Measurements from ENCODE around the gene PARD3B. TPM values are rescaled to one million over a fixed set of nuclear protein-coding genes. Genes with fewer than 3 reads are reported as not detected.

Gene PARD3B
- total RNA-seq, 2 donors from 2014 or later, result 0.52 TPM; not detected in 1

DNA sequence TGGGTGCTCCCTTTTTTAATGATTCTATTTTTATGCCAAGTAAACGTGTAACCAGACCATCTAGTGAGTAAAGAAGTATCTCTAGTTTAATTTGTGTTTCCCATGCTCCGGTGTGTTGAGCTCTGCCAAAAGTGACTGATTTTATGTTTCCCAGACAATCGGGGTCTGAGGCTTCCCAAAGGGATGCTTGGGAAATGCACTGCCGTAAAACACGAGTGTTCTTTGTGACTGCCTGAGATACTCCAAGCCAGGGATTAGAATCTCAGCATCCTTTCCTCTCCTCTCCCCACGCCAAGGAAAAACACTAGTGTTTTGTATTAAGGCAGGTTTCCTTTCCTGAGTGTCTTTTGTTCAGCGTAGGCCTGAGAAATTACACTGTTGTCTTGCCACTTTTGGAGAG is 956.6 kb downstream of the PARD3B start:
- H3K4me1 Mint-ChIP-seq (ENCODE audit: low read depth in 2 of 2), result no peaks in the 10 kb centered on the region

DNA sequence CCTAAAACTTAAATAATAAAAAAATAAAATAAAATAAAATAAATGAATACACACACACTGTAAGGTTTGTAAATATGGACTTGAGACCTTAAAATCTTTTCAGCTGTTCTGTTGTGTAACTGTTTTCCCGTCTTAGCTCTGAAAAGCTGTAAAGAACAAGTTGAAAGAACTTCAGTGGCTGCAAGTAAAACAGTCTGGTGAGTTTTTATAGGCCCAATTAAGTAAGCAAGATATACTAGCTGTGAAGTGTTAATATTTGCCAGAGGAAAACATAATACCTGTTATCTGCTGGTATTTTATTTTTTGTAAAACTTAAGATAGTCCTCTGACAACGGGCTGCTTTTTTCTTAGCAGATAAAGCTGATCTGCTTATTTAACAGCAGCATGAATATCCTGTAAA is 960.1 kb downstream of the PARD3B start:
- no peaks in the 10 kb centered on the region for H3K4me1 Mint-ChIP-seq (ENCODE audit: low read depth in 2 of 2)
- ATAC-seq (no peak), DNase-seq (ENCODE audit: low spot score) (no peak)
- H3K27ac Mint-ChIP-seq, result no peak overlapping the region
- H3K36me3 Mint-ChIP-seq, result no peaks in the 10 kb centered on the region
- H3K9me3 Mint-ChIP-seq, result no peaks in the 10 kb centered on the region
- no peak overlapping the region for H3K4me3 Mint-ChIP-seq
- H3K27me3 Mint-ChIP-seq, result no peaks in the 10 kb centered on the region

More for the DNA sequence above, 956.6 kb downstream of the PARD3B start:
- Mint-ChIP-seq H3K27ac (no peak overlapping the region), H3K27me3 (no peaks in the 10 kb centered on the region), H3K4me3 (no peak overlapping the region), H3K9me3 (no peaks in the 10 kb centered on the region), H3K36me3 (no peaks in the 10 kb centered on the region)
- DNase-seq (ENCODE audit: low spot score), result no peak
- no peak for ATAC-seq

DNA sequence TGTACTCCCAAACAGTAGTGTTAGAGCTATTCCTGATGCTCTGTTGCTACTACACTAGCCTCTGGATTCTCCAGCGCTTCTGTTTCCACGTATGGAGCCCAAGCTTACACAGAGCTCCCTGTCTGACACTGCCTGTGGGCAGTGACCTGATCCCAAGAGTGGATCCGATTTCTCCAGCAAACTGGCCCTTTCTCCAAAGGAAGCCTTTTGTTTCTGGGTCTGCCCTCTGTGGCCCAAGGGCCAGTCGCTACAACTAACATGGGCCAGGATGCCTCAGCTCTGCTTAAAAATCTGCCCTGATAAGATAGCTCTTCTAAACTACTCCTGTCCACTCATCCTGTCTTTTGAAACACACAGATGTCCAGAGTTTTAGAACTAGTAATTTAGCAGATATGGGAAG is 964.4 kb downstream of the PARD3B start:
- ATAC-seq (no peak), DNase-seq (ENCODE audit: low spot score) (no peak)
- Mint-ChIP-seq H3K27ac (no peak overlapping the region), H3K36me3 (no peaks in the 10 kb centered on the region), H3K4me3 (no peak overlapping the region), H3K27me3 (no peaks in the 10 kb centered on the region), H3K4me1 (ENCODE audit: low read depth in 2 of 2) (no peaks in the 10 kb centered on the region), H3K9me3 (no peaks in the 10 kb centered on the region)

DNA sequence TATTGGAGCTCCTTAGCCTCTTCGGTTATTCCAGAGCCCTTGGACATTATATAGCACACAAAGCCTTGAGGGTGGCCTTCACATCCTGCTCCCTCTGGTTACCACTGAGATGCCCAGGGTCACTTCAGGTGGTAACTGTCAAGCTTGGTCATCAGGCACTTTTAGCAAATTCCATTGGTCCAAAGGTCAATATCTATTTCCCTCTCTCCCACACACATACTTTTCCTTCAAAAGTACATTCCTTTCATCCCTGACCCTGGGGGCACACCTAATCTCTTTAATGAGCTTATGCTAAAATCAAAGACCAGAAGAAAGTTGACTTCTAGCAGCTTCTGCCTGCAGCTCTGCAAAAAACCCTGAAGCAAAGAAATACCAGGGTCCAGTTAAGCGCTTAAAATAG is 965.1 kb downstream of the PARD3B start:
- Mint-ChIP-seq H3K27ac (no peak overlapping the region), H3K4me3 (no peak overlapping the region), H3K4me1 (ENCODE audit: low read depth in 2 of 2) (no peaks in the 10 kb centered on the region), H3K9me3 (no peaks in the 10 kb centered on the region), H3K27me3 (no peaks in the 10 kb centered on the region), H3K36me3 (no peaks in the 10 kb centered on the region)
- DNase-seq (ENCODE audit: low spot score) (no peak), ATAC-seq (no peak)

DNA sequence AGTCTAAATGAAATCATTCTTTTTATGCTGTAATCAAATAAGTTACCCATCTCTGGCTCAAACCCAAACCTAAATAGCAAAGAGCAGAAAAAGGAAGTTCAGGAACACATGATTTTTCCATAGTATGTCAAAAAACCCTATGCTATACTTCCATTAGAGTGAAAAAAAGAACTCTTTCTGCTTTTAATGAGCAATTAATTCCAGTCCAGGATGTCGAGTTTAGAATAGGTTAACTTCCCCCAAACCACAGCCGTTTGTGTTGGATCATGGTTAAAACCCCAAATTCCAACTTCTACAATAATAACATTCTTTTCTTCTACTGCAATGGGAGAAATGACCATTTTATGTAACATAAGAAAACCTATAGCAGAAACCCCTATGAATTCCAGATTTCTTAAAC is 965.9 kb downstream of the PARD3B start:
- DNase-seq (ENCODE audit: low spot score) (no peak), ATAC-seq (no peak)
- H3K4me3 Mint-ChIP-seq, result no peak overlapping the region
- H3K4me1 Mint-ChIP-seq (ENCODE audit: low read depth in 2 of 2), result no peaks in the 10 kb centered on the region
- no peaks in the 10 kb centered on the region for H3K27me3 Mint-ChIP-seq
- H3K9me3 Mint-ChIP-seq, result no peaks in the 10 kb centered on the region
- H3K36me3 Mint-ChIP-seq, result no peaks in the 10 kb centered on the region
- no peak overlapping the region for H3K27ac Mint-ChIP-seq

DNA sequence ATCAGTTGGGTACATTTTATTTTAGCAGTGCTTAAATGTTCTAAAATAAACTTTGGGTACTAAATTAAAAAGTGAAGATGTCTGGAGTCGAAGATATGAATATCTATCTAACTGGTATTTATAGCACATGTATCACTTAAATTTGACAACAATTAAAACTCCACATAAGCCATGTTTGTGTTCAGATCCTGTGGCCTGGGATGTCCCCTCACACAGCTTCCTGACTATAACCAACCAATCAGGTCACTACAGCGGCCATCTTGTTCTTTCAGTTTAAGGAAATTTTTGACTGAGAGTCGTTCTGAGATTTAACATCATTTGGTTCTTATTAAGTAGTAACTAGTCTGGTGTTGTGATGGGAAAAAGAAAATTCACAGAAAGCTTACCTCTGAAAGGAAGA is 966.4 kb downstream of the PARD3B start:
- no peaks in the 10 kb centered on the region for H3K9me3 Mint-ChIP-seq
- no peak overlapping the region for H3K27ac Mint-ChIP-seq
- ATAC-seq, result no peak
- H3K36me3 Mint-ChIP-seq, result no peaks in the 10 kb centered on the region
- no peak overlapping the region for H3K4me3 Mint-ChIP-seq
- no peak for DNase-seq (ENCODE audit: low spot score)
- H3K27me3 Mint-ChIP-seq, result no peaks in the 10 kb centered on the region
- no peaks in the 10 kb centered on the region for H3K4me1 Mint-ChIP-seq (ENCODE audit: low read depth in 2 of 2)

DNA sequence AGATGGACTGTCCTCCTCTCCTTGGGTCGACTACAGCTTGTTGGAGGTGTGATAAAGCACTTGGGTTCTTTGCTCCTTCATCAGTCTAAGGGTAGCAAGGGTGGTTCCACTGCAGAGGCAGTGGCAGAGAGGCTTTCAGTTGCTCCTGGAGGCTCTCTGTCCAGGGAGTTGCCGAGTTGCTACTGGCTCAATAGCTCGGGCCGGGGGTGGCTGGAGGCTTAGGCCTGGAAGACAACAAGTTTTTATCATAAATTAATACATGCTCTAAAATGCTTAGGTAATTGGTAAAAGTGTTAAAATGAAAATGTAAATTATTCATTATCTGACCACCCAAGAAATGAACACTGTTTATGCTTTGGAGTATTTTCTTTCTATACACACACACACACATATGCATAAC is 975.0 kb downstream of the PARD3B start:
- H3K4me3 Mint-ChIP-seq, result no peak overlapping the region
- no peaks in the 10 kb centered on the region for H3K27me3 Mint-ChIP-seq
- no peaks in the 10 kb centered on the region for H3K4me1 Mint-ChIP-seq (ENCODE audit: low read depth in 2 of 2)
- peaks cover 7% of the 10 kb centered on the region for H3K36me3 Mint-ChIP-seq
- DNase-seq (ENCODE audit: low spot score) (no peak), ATAC-seq (no peak)
- H3K9me3 Mint-ChIP-seq, result peaks cover 6% of the 10 kb centered on the region
- no peak overlapping the region for H3K27ac Mint-ChIP-seq

DNA sequence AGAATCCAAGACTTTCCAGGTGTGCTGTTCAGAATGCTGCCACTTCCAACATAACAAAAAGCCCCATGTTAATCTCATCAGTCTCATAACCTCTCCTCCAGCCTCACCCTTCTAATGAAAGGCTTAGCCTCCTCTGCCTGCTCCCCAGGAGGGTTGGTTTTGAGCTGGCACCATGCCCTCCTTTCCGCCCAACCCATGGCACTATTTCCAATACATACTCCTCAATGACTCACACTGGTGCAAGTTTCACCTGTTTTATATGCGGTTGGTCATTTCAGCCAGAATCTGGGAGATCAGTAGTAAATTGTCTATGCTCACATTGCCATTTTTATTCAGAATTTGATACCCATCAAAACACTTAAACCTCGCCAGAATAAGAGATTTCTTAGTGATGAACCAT is 979.4 kb downstream of the PARD3B start:
- no peak overlapping the region for H3K27ac Mint-ChIP-seq
- ATAC-seq (no peak), DNase-seq (ENCODE audit: low spot score) (no peak)
- no peak overlapping the region for H3K4me3 Mint-ChIP-seq
- no peaks in the 10 kb centered on the region for H3K4me1 Mint-ChIP-seq (ENCODE audit: low read depth in 2 of 2)
- peaks cover under 1% of the 10 kb centered on the region for H3K36me3 Mint-ChIP-seq
- H3K9me3 Mint-ChIP-seq, result peaks cover 3% of the 10 kb centered on the region
- no peaks in the 10 kb centered on the region for H3K27me3 Mint-ChIP-seq

DNA sequence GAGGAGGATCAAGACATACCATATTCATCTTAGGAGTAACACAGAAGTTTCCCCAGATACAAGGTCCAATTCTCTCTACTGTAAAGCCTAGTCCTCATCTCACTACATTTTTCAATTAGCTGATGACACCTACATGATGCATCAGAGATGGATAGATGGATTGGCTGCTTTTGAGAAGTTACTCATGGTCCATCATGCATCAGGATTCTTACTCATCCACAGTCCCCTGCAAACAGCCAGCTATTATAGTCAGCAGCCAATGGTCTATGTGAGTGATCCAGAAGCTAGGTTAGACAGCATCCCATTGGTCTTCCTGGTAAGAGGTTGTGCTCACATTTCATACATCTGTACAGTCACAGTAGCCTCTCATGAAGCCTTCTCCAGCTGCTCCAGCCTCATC is 982.5 kb downstream of the PARD3B start:
- Mint-ChIP-seq H3K27ac (no peak overlapping the region), H3K36me3 (no peaks in the 10 kb centered on the region), H3K4me3 (no peak overlapping the region), H3K27me3 (no peaks in the 10 kb centered on the region), H3K9me3 (peaks cover 2% of the 10 kb centered on the region), H3K4me1 (ENCODE audit: low read depth in 2 of 2) (no peaks in the 10 kb centered on the region)
- no peak for DNase-seq (ENCODE audit: low spot score)
- ATAC-seq, result no peak

DNA sequence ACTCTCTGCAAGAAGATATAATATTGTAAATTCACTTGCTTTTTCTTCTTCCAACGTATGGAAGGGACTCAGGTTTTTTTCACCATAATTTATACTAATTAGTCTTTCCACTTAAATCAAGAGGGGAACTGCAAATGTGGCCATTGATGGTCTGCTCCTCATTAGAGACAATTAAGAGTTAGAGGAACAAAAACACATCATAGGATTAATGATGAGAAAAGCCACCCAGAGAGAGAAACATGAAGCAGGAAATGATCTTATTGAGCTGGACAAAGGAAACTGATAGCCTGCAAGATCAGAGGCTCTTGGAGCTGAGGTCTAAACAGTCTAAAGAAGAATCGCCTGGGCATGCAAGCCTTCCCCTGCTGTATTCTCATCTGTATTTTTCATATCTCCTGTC is 985.8 kb downstream of the PARD3B start:
- H3K4me1 Mint-ChIP-seq (ENCODE audit: low read depth in 2 of 2), result no peaks in the 10 kb centered on the region
- DNase-seq (ENCODE audit: low spot score) (no peak), ATAC-seq (no peak)
- H3K27me3 Mint-ChIP-seq, result no peaks in the 10 kb centered on the region
- H3K4me3 Mint-ChIP-seq, result no peak overlapping the region
- no peaks in the 10 kb centered on the region for H3K36me3 Mint-ChIP-seq
- H3K27ac Mint-ChIP-seq, result no peak overlapping the region
- peaks cover 2% of the 10 kb centered on the region for H3K9me3 Mint-ChIP-seq

DNA sequence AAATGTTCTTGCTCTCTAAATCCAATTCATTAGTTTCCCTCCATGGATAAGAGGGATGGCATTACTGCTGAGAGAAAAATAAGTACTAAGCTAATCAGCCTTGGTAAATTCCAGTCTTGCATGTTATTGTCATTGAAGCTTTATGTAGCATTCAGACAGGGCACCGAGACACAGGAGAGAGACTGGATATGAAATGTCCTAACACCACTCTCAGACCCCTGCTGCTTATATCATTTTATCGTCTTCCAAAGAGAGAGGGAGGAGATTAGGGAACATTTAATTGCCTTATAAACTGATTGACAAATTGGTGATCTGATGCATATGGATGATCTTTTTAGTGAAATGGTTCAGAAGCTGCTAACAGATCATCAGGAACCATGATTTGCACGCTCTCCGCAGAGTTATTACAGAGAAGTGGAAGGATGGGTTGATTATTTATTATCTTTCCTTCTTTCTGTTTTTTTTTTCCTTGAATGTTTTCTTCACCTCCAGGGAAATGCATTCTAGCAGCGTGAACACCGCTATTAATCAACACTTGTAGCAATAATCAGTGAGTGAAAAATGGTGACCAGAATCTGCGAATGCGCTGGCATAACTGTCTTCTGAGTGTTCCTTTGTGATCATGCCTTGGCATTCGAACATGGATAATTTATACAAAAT is 986.3 kb downstream of the PARD3B start:
- DNase-seq (ENCODE audit: low spot score) (no peak), ATAC-seq (no peak)
- Mint-ChIP-seq H3K4me3 (no peak overlapping the region), H3K36me3 (no peaks in the 10 kb centered on the region), H3K27ac (no peak overlapping the region), H3K4me1 (ENCODE audit: low read depth in 2 of 2) (no peaks in the 10 kb centered on the region), H3K27me3 (no peaks in the 10 kb centered on the region), H3K9me3 (peaks cover 2% of the 10 kb centered on the region)

DNA sequence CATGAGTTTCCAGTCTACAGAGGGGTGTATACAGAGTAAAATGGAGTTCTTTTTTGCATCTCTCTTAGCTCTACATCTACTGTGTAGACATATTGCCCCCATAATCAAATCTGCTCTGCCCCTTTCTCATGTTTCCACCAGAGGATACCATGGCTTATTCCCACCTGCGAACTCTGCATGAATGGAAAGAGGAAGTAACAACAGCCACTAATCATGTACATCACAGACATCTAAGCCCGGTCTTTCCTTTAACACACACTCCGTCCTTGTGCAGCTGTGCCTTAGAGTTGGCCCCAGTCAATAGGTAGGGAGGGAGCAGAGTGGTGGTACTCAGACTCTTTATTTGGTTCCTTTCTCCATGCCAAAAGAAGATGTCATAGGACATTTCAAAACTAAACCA is 989.7 kb downstream of the PARD3B start:
- Mint-ChIP-seq H3K9me3 (no peaks in the 10 kb centered on the region), H3K36me3 (no peaks in the 10 kb centered on the region), H3K4me3 (no peak overlapping the region), H3K4me1 (ENCODE audit: low read depth in 2 of 2) (no peaks in the 10 kb centered on the region), H3K27me3 (no peaks in the 10 kb centered on the region), H3K27ac (no peak overlapping the region)
- DNase-seq (ENCODE audit: low spot score), result no peak
- ATAC-seq, result no peak

DNA sequence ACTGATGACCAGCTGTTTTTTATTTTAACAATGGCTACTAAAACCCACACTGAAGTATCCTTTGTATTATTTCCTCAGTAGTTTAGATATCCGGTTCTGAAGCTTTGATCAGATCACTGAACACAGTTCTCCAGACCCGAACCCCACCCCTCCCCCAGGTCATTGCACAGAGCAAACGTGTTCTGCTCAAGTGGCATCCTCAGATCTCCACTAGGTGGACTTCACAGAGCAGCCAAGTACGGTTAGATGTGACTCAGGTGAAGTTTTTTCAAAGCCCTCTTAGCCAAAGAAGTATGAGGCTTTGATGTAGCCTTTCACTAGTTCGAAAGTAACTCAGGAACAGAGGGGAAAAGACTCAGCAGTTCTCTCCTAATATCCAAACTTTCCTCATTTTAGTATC is 994.3 kb downstream of the PARD3B start:
- Mint-ChIP-seq H3K27ac (no peak overlapping the region), H3K27me3 (no peaks in the 10 kb centered on the region), H3K4me3 (no peak overlapping the region), H3K9me3 (no peaks in the 10 kb centered on the region), H3K4me1 (ENCODE audit: low read depth in 2 of 2) (no peaks in the 10 kb centered on the region), H3K36me3 (no peaks in the 10 kb centered on the region)
- DNase-seq (ENCODE audit: low spot score), result no peak
- no peak for ATAC-seq

DNA sequence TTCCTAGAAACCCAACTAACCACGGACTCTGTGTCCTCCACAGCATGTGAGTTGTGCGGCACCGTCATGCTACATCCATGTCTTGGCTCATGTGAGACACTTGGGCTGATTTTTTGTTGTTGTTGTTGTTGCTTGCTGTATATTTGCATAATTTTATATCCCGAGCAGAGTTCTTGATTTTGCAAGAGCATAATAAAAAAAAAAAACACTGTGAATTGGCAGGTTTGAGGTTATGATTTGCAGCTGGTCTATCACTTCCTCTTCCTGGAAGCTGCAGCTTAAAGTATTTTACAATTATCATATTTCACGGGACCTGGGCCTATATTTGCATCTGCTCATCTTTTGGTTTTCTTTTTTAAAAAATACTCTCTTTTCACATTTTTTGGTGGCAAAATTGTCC is 994.8 kb downstream of the PARD3B start:
- Mint-ChIP-seq H3K4me3 (no peak overlapping the region), H3K9me3 (no peaks in the 10 kb centered on the region), H3K4me1 (ENCODE audit: low read depth in 2 of 2) (no peaks in the 10 kb centered on the region), H3K27me3 (no peaks in the 10 kb centered on the region), H3K36me3 (no peaks in the 10 kb centered on the region), H3K27ac (no peak overlapping the region)
- ATAC-seq (no peak), DNase-seq (ENCODE audit: low spot score) (no peak)

DNA sequence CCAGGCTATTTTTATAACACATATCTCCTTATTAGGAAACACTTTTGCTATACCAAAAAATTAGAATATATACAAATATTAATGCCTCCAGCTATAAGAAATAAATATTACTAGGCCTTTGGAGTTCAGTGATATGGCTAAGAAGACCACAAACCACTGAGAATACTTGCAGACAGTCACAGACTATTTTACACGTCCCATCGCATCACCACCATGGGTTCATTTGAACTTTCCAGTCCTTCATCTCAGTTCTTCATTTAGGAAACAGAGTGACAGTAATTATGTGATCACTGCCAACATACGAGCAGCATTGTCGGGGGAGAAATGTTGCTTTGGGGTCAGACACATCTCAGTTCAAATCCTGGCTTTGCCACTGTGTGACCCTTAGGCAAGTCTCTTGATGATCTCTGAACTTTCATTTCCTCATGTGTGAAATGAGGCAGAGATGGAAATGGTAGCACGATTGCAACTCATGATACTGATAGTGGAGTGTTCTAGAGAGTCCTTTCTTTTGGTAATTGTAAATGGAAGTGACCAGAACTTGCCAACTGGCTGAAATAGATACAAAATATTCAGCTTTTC is 998.1 kb downstream of the PARD3B start:
- Mint-ChIP-seq H3K27ac (no peak overlapping the region), H3K4me1 (ENCODE audit: low read depth in 2 of 2) (no peaks in the 10 kb centered on the region), H3K4me3 (no peak overlapping the region), H3K27me3 (no peaks in the 10 kb centered on the region), H3K9me3 (no peaks in the 10 kb centered on the region), H3K36me3 (no peaks in the 10 kb centered on the region)
- no peak for ATAC-seq
- DNase-seq (ENCODE audit: low spot score), result no peak

All from natural killer cell treated with Interleukin-12 subunit alpha and Interleukin-12 subunit beta and Interleukin-15 and Interleukin-18, amount 100 ng/mL, for 72 hours (primary cell).